ENCODE results near the gene ITGA7. TPM values are rescaled to one million over a fixed set of nuclear protein-coding genes. Genes with fewer than 3 reads are reported as not detected.

Gene ITGA7
- total RNA-seq, 1 experiment from 2014 or later = 96.2 TPM

GRCh38 chr12:55741931-55742680 is 34.4 kb upstream of the ITGA7 start:
- POLR2A ChIA-PET = interaction anchor here (0.5 to 4.0 kb wide), 7 partner anchors 13 to 637 kb away, joined by 3 to 19 read pairs (median 4); partner anchors contain the start of genes CD63, ORMDL2 and SARNP

More at GRCh38 chr12:55741931-55742680, 34.4 kb upstream of the ITGA7 start:
- DNase-seq (ENCODE audit: low spot score) = no peak
- Mint-ChIP-seq H3K9me3 (no peaks in the 10 kb centered on the region), H3K36me3 (no peaks in the 10 kb centered on the region), H3K4me3 (peak overlapping the region; percentile 70), H3K4me1 (peaks cover 46% of the 10 kb centered on the region), H3K27me3 (ENCODE audit: low read depth) (peaks cover 2% of the 10 kb centered on the region; the same call in 1 of the 2 replicates), H3K27ac (peak overlapping the region; percentile 82)
- TF ChIP-seq OVOL2 (CRISPR knock-in tag; IDR thresholded peaks at IDR 0.05; ENCODE audit: borderline replicate concordance) = no peak
- no peak for TF ChIP-seq STAT6 (CRISPR knock-in tag; conservative IDR thresholded peaks at IDR 0.05; ENCODE audit: low read depth)
- TF ChIP-seq GABPB1 (CRISPR knock-in tag; IDR thresholded peaks at IDR 0.05) = no peak
- no peak for TF ChIP-seq GTF2I (CRISPR knock-in tag; conservative IDR thresholded peaks at IDR 0.05)
- no peak for TF ChIP-seq MLX (CRISPR knock-in tag; IDR thresholded peaks at IDR 0.05)
- no peak for TF ChIP-seq NR3C1 (CRISPR knock-in tag; conservative IDR thresholded peaks at IDR 0.05; ENCODE audit: low read depth)
- TF ChIP-seq CTCF (IDR thresholded peaks at IDR 0.05) = no peak
- no peak for TF ChIP-seq MXD4 (CRISPR knock-in tag; IDR thresholded peaks at IDR 0.05; ENCODE audit: borderline replicate concordance)
- TF ChIP-seq RORB (CRISPR knock-in tag; IDR thresholded peaks at IDR 0.05) = no peak
- TF ChIP-seq E2F1 (CRISPR knock-in tag; IDR thresholded peaks at IDR 0.05) = no peak
- TF ChIP-seq ZNF138 (CRISPR knock-in tag; conservative IDR thresholded peaks at IDR 0.05) = no peak
- TF ChIP-seq CBFB (CRISPR knock-in tag; IDR thresholded peaks at IDR 0.05; ENCODE audit: low read depth) = no peak
- TF ChIP-seq HMGXB4 (CRISPR knock-in tag; IDR thresholded peaks at IDR 0.05) = no peak
- no peak for TF ChIP-seq ZMAT4 (CRISPR knock-in tag; IDR thresholded peaks at IDR 0.05)
- TF ChIP-seq AFF4 (CRISPR knock-in tag; IDR thresholded peaks at IDR 0.05; ENCODE audit: borderline replicate concordance) = no peak
- no peak for TF ChIP-seq ZNF671 (CRISPR knock-in tag; IDR thresholded peaks at IDR 0.05)
- no peak for TF ChIP-seq SP1 (CRISPR knock-in tag; conservative IDR thresholded peaks at IDR 0.05)
- no peak for TF ChIP-seq ERG (CRISPR knock-in tag; IDR thresholded peaks at IDR 0.05)
- TF ChIP-seq SMAD3 (CRISPR knock-in tag; IDR thresholded peaks at IDR 0.05; ENCODE audit: borderline replicate concordance) = no peak
- TF ChIP-seq MYBL2 (CRISPR knock-in tag; IDR thresholded peaks at IDR 0.05) = no peak
- ATAC-seq = no peak
- CTCF ChIA-PET = interaction anchor here (0.5 to 3.2 kb wide), 7 partner anchors 12 to 1248 kb away, joined by 3 to 12 read pairs (median 4); partner anchors contain the start of genes ORMDL2, SARNP and SUOX
